Caki2 (cell line): ENCODE data around the gene OR10A7. TPM values are rescaled to one million over a fixed set of nuclear protein-coding genes. Genes with fewer than 3 reads are reported as not detected.

ENCODE experiments used
- total RNA-seq: library from RNA; depleted of rRNA; stranded (reverse); fragments of >200 nt; shearing (Covaris generic); gene quantifications from 2 replicates; pipeline ENCODE4 v1.2.3, GENCODE V29; 2014; ENCODE audit warnings: low replicate concordance; rRNA removed

The OR10A7 gene
- total RNA-seq, 1 experiment from 2014 or later, result not detected

Other genes with a start within 250 kb of the OR10A7 start
- not detected in 2 replicates for gene TESPA1, start 236.3 kb upstream of the OR10A7 start, total RNA-seq
- not detected in 2 replicates for gene NEUROD4, start 201.1 kb upstream of the OR10A7 start, total RNA-seq
- gene OR9K2, start 94.6 kb upstream of the OR10A7 start, total RNA-seq, result not detected in 2 replicates
- gene OR6C74, start 23.6 kb downstream of the OR10A7 start, total RNA-seq, result not detected in 2 replicates
- gene OR6C6, start 75.5 kb downstream of the OR10A7 start, total RNA-seq, result not detected in 2 replicates
- not detected in 2 replicates for gene OR6C1, start 93.3 kb downstream of the OR10A7 start, total RNA-seq
- not detected in 2 replicates for gene OR6C3, start 109.7 kb downstream of the OR10A7 start, total RNA-seq
- not detected in 2 replicates for gene OR6C75, start 141.9 kb downstream of the OR10A7 start, total RNA-seq
- not detected in 2 replicates for gene OR6C65, start 179.5 kb downstream of the OR10A7 start, total RNA-seq
- not detected in 2 replicates for gene OR6C76, start 205.2 kb downstream of the OR10A7 start, total RNA-seq
- not detected in 2 replicates for gene OR6C2, start 223.1 kb downstream of the OR10A7 start, total RNA-seq
- not detected in 2 replicates for gene OR6C70, start 249.1 kb downstream of the OR10A7 start, total RNA-seq